H1 (cell line): ENCODE data around the gene UBAC1. TPM values are rescaled to one million over a fixed set of nuclear protein-coding genes. Genes with fewer than 3 reads are reported as not detected.
A peak's percentile ranks its signal among the peaks of the same experiment; 100 is the strongest.

ENCODE experiments used
- CTCF ChIA-PET: fragments of 300-600 bp; sonication (Branson Sonifier 250); formaldehyde crosslinking; loops from one replicate; lab custom pipeline; 2021; ENCODE audit not compliant: partially characterized antibody; lab: Charles Lee
- POLR2A ChIA-PET: fragments of 300-600 bp; sonication (Branson Sonifier 250); formaldehyde crosslinking; loops from one replicate; lab custom pipeline; 2021; ENCODE audit warnings: inconsistent platforms; ENCODE audit not compliant: partially characterized antibody; lab: Charles Lee
- DNase-seq, 2 experiments: peaks; one replicate each; pipeline versions ENCODE4 v3.0.0 to v3.0.0-alpha.2; 2010 to 2022; ENCODE audit warnings: low spot score in 2 of 2, low read depth in 1 of 2, mixed read lengths in 1 of 2
- FAIRE-seq: peaks from 2 replicates; lab custom pipeline; 2011; peaks lifted over from hg19 to GRCh38; lab: Jason Lieb, UNC
- H2AFZ ChIP-seq: 2 replicates; pipeline ENCODE4 v1.8.1; 2012; ENCODE audit warnings: low read length, inconsistent platforms
- H2AK5ac ChIP-seq: 2 replicates; pipeline ENCODE4 v1.6.1; 2013; ENCODE audit warnings: low read depth, low read length
- H2BK120ac ChIP-seq: replicated peaks from 2 replicates; pipeline ENCODE3; 2013; ENCODE audit warnings: low read depth, low read length, inconsistent platforms
- H2BK12ac ChIP-seq: 2 replicates; pipeline ENCODE4 v1.6.1; 2013; ENCODE audit warnings: low read depth, low read length
- H2BK15ac ChIP-seq: 2 replicates; pipeline ENCODE4 v1.6.1; 2013; ENCODE audit warnings: low read length
- H2BK20ac ChIP-seq: 2 replicates; pipeline ENCODE4 v1.6.1; 2013; ENCODE audit warnings: low read length
- H2BK5ac ChIP-seq: 2 replicates; pipeline ENCODE4 v1.6.1; 2013; ENCODE audit warnings: low read depth, low read length
- H3K14ac ChIP-seq: 2 replicates; pipeline ENCODE4 v1.6.1; 2013; ENCODE audit warnings: inconsistent platforms; ENCODE audit not compliant: insufficient read length
- H3K18ac ChIP-seq: 2 replicates; pipeline ENCODE4 v1.6.1; 2013; ENCODE audit warnings: low read length; ENCODE audit errors: extremely low read depth
- H3K23ac ChIP-seq: 2 replicates; pipeline ENCODE4 v1.6.1; 2013; ENCODE audit warnings: inconsistent platforms; ENCODE audit not compliant: insufficient read length
- H3K23me2 ChIP-seq: 2 replicates; pipeline ENCODE4 v1.6.1; 2013; ENCODE audit warnings: low read depth, low read length
- H3K27ac ChIP-seq: 2 replicates; pipeline ENCODE4 v1.6.1; 2011; ENCODE audit warnings: low read depth, low read length, inconsistent platforms
- H3K27me3 ChIP-seq, 4 experiments: replicated peaks in 1 of 4; 1 replicate in 1 of 4; 2 replicates in 3 of 4; pipeline versions ENCODE4 v1.6.1 to v1.8.1; 2011 to 2013; ENCODE audit warnings: low read length in 3 of 4, mild to moderate bottlenecking in 3 of 4, inconsistent platforms in 2 of 4, mixed read lengths in 2 of 4, moderate library complexity in 1 of 4; ENCODE audit not compliant: control insufficient read depth in 3 of 4, insufficient read depth in 3 of 4; ENCODE audit errors: extremely low read depth in 1 of 4
- H3K36me3 ChIP-seq, 4 experiments: 2 replicates each; pipeline versions ENCODE4 v1.6.1 to v1.8.1; 2011 to 2013; ENCODE audit warnings: mild to moderate bottlenecking in 4 of 4, low read length in 3 of 4, moderate library complexity in 2 of 4, control low read depth in 1 of 4, inconsistent platforms in 1 of 4; ENCODE audit not compliant: insufficient read depth in 4 of 4, control insufficient read depth in 2 of 4
- H3K4ac ChIP-seq: replicated peaks from 2 replicates; pipeline ENCODE3; 2013; ENCODE audit warnings: low read length, low read depth, mixed read lengths, inconsistent platforms; ENCODE audit not compliant: insufficient read length
- H3K4me1 ChIP-seq, 4 experiments: replicated peaks in 1 of 4; 1 replicate in 1 of 4; 2 replicates in 3 of 4; pipeline versions ENCODE4 v1.6.1 to v1.8.1; 2011 to 2013; ENCODE audit warnings: low read length in 3 of 4, inconsistent platforms in 2 of 4, mixed read lengths in 1 of 4; ENCODE audit not compliant: insufficient read depth in 4 of 4, control insufficient read depth in 3 of 4
- H3K4me2 ChIP-seq, 2 experiments: 2 replicates each; pipeline versions ENCODE4 v1.6.1 to v1.8.1; 2011 to 2013; ENCODE audit warnings: low read depth in 2 of 2, low read length in 2 of 2, control low read depth in 1 of 2, inconsistent platforms in 1 of 2, mild to moderate bottlenecking in 1 of 2; ENCODE audit not compliant: insufficient read depth in 1 of 2
- H3K4me3 ChIP-seq, 4 experiments: fragments of 200-600, 300-600 bp in 1 of 4; sonication (generic), shearing (Covaris generic), sonication (Bioruptor Twin) in 1 of 4; 2 replicates each; pipeline versions ENCODE4 v1.5.1 to v1.8.1; 2011 to 2016; ENCODE audit warnings: low read length in 4 of 4, low read depth in 3 of 4, control low read depth in 2 of 4, inconsistent platforms in 2 of 4, mild to moderate bottlenecking in 2 of 4, mixed read lengths in 1 of 4, moderate library complexity in 1 of 4; ENCODE audit not compliant: insufficient read depth in 2 of 4; ENCODE audit errors: extremely low read depth in 1 of 4
- H3K56ac ChIP-seq: replicated peaks from 2 replicates; pipeline ENCODE3; 2013; ENCODE audit warnings: low read depth, mild to moderate bottlenecking, mixed read lengths, low read length, inconsistent platforms; ENCODE audit not compliant: insufficient read length
- H3K79me1 ChIP-seq: 2 replicates; pipeline ENCODE4 v1.6.1; 2013; ENCODE audit warnings: low read depth, low read length, control low read depth
- H3K79me2 ChIP-seq, 2 experiments: 2 replicates each; pipeline versions ENCODE4 v1.6.1 to v1.8.1; 2012 to 2013; ENCODE audit warnings: low read length in 2 of 2, mild to moderate bottlenecking in 2 of 2, inconsistent platforms in 1 of 2; ENCODE audit not compliant: insufficient read depth in 2 of 2, control insufficient read depth in 1 of 2
- H3K9ac ChIP-seq, 4 experiments: replicated peaks in 1 of 4; 1 replicate in 1 of 4; 2 replicates in 3 of 4; pipeline versions ENCODE4 v1.6.1 to v1.8.1; 2011 to 2013; ENCODE audit warnings: low read depth in 3 of 4, low read length in 3 of 4, control low read depth in 2 of 4, mild to moderate bottlenecking in 2 of 4, moderate library complexity in 2 of 4, inconsistent platforms in 1 of 4; ENCODE audit errors: extremely low read depth in 1 of 4
- H3K9me3 ChIP-seq, 2 experiments: 2 replicates each; pipeline versions ENCODE4 v1.6.1 to v1.8.1; 2012 to 2013; ENCODE audit warnings: mild to moderate bottlenecking in 2 of 2, moderate library complexity in 2 of 2, control low read depth in 1 of 2, inconsistent platforms in 1 of 2, low read depth in 1 of 2, low read length in 1 of 2, mixed read lengths in 1 of 2; ENCODE audit not compliant: insufficient read depth in 2 of 2
- H4K20me1 ChIP-seq, 2 experiments: replicated peaks in 1 of 2; 2 replicates each; pipeline versions ENCODE3 to v1.8.1; 2011 to 2013; ENCODE audit warnings: inconsistent platforms in 2 of 2, low read length in 2 of 2, mild to moderate bottlenecking in 1 of 2; ENCODE audit not compliant: insufficient read depth in 2 of 2, control insufficient read depth in 1 of 2
- H4K5ac ChIP-seq: 2 replicates; pipeline ENCODE4 v1.6.1; 2013; ENCODE audit warnings: low read length, low read depth, mixed read lengths, inconsistent platforms; ENCODE audit not compliant: insufficient read length
- H4K8ac ChIP-seq: 2 replicates; pipeline ENCODE4 v1.8.0; 2013; ENCODE audit warnings: mild to moderate bottlenecking, moderate library complexity, low read length, inconsistent platforms; ENCODE audit not compliant: insufficient read depth; ENCODE audit errors: extremely low read depth
- H4K91ac ChIP-seq: replicated peaks from 2 replicates; pipeline ENCODE3; 2013; ENCODE audit warnings: low read length, mixed read lengths, inconsistent platforms; ENCODE audit not compliant: insufficient read length
- BRCA1 ChIP-seq: IDR thresholded peaks from 2 replicates; pipeline ENCODE4 v1.6.1; 2012; ENCODE audit warnings: low read depth, low read length, improper control_type of control experiment
- CEBPB ChIP-seq: IDR thresholded peaks from 2 replicates; pipeline ENCODE4 v1.6.1; 2012; ENCODE audit warnings: low read depth, low read length
- CTBP2 ChIP-seq: IDR thresholded peaks from 2 replicates; pipeline ENCODE4 v1.7.0; 2011; ENCODE audit warnings: borderline replicate concordance, mild to moderate bottlenecking, moderate library complexity, mixed read lengths, low read length; ENCODE audit not compliant: insufficient read depth, insufficient read length
- EP300 ChIP-seq, 2 experiments: IDR thresholded peaks; 1 replicate in 1 of 2; 2 replicates in 1 of 2; pipeline ENCODE4 v1.6.1; 2011 to 2012; ENCODE audit warnings: low read depth in 2 of 2, low read length in 2 of 2, mild to moderate bottlenecking in 2 of 2, borderline replicate concordance in 1 of 2, inconsistent platforms in 1 of 2, moderate library complexity in 1 of 2
- GABPA ChIP-seq: IDR thresholded peaks from 2 replicates; pipeline ENCODE4 v1.6.1; 2011; ENCODE audit warnings: mild to moderate bottlenecking, low read length, moderate library complexity, borderline replicate concordance; ENCODE audit not compliant: insufficient read depth
- KDM1A ChIP-seq: fragments of 200-600, 300-600 bp; sonication (generic); IDR thresholded peaks from 2 replicates; pipeline ENCODE4 v1.7.1; 2016; ENCODE audit warnings: mild to moderate bottlenecking, low read length, borderline replicate concordance
- MAFK ChIP-seq: IDR thresholded peaks from 2 replicates; pipeline ENCODE4 v1.6.1; 2012; ENCODE audit warnings: low read depth, mild to moderate bottlenecking, improper control_type of control experiment, low read length
- NANOG ChIP-seq: IDR thresholded peaks from 2 replicates; pipeline ENCODE4 v1.6.1; 2011; ENCODE audit warnings: low read length, low read depth, mild to moderate bottlenecking, inconsistent platforms; ENCODE audit not compliant: insufficient read depth, poor library complexity, severe bottlenecking
- POLR2AphosphoS5 ChIP-seq: IDR thresholded peaks from 2 replicates; pipeline ENCODE4 v1.6.1; 2011; ENCODE audit warnings: low read depth, low read length
- POU5F1 ChIP-seq: IDR thresholded peaks from 2 replicates; pipeline ENCODE4 v1.6.1; 2011; ENCODE audit warnings: low read depth, mild to moderate bottlenecking, low read length, moderate library complexity
- RBBP5 ChIP-seq: IDR thresholded peaks from 2 replicates; pipeline ENCODE4 v1.7.1; 2012; ENCODE audit warnings: low read depth, mild to moderate bottlenecking, inconsistent platforms, low read length, moderate library complexity, borderline replicate concordance
- SIN3A ChIP-seq, 2 experiments: IDR thresholded peaks in 1 of 2; conservative IDR thresholded peaks in 1 of 2; 2 replicates each; pipeline ENCODE4 v1.6.1; 2011 to 2012; ENCODE audit warnings: low read length in 2 of 2, improper control_type of control experiment in 1 of 2, low read depth in 1 of 2, mild to moderate bottlenecking in 1 of 2
- SP1 ChIP-seq: IDR thresholded peaks from 2 replicates; pipeline ENCODE4 v1.6.1; 2011; ENCODE audit warnings: low read depth, low read length
- TCF12 ChIP-seq: IDR thresholded peaks from 2 replicates; pipeline ENCODE4 v1.6.1; 2011; ENCODE audit warnings: low read depth, mild to moderate bottlenecking, low read length
- WGBS, 2 experiments: shearing (Covaris generic) in 1 of 2; methylation state at CpG; one replicate each; pipeline versions ENCODE4 v1.1.6 to v1.1.7; 2013 to 2015; ENCODE audit warnings: low lambda C conversion rate in 2 of 2, mixed read lengths in 2 of 2, inconsistent platforms in 1 of 2, low coverage in 1 of 2, missing lambda C conversion rate in 1 of 2; ENCODE audit not compliant: insufficient replicate concordance in 2 of 2, insufficient coverage in 1 of 2, insufficient read length in 1 of 2; ENCODE audit errors: extremely low coverage in 1 of 2, missing lambda C conversion rate in 1 of 2; 5-methylcytosine and 5-hydroxymethylcytosine counted together
- polyA plus RNA-seq, 7 experiments: library from polyadenylated mRNA; depleted of rRNA in 3 of 7; stranded (reverse) in 5 of 7; unstranded in 2 of 7; fragments of >200 nt in 5 of 7; fragments of 200-250 nt in 2 of 7; gene quantifications; 1 replicate in 5 of 7; 2 replicates in 1 of 7; 4 replicates in 1 of 7; pipeline versions ENCODE4 v1.2.1 to v1.2.3, GENCODE V29; 2011 to 2013; ENCODE audit warnings: missing spikeins in 2 of 7, mixed read lengths in 2 of 7
- total RNA-seq: library from RNA; stranded (reverse); fragmentation: NEBNext Ultra II Directional; extraction: Animal tissue kit (Norgen Biotek cat#: 25700); gene quantifications from 2 replicates; pipeline ENCODE4 v1.2.1, GENCODE V29; 2021

UBAC1 gene
- total and polyA plus RNA-seq, 2 of the 8 experiments (the other 6 are each of a cell fraction or from before 2014, with no cell fraction given) = 59.3 to 85.2 TPM

DNA sequence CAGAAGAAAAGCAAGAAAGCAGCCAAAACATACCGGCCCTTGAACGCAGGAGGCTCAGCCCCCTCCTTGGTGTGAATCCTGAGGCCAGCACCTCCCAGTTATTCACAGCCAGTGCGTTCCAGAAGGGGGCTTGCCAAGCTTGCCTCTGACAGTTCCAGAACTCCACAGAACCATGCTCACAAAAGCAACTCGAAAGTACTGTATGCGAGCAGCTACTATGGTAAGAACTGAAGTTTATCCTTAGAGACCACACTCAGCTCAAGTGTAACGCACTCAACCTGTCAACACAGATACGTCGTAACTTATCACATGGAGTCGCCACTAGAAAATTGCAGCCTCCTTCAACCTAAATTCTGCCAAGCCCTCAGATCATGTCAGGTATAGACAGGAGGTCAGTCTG lies 1.4 kb downstream of the UBAC1 start:
- Histone ChIP-seq H3K14ac (no peak overlapping the region), H3K9me3 (no peaks in the 10 kb centered on the region), H3K79me2 (peaks cover 5 to 44% of the 10 kb centered on the region in 2 experiments), H2AFZ (no peak overlapping the region), H3K9ac (peak overlapping the region in 1 of 4 experiments; percentile 65; a peak in 1 of 7 replicates), H2BK15ac (no peak overlapping the region), H2BK12ac (no peak overlapping the region), H3K4me3 (peak overlapping the region; percentile 14 to 90 (median 82); a peak in 5 of 8 replicates), H3K27me3 (no peaks in the 10 kb centered on the region), H2BK120ac (no peak overlapping the region), H3K56ac (no peak overlapping the region), H3K79me1 (peaks cover 11% of the 10 kb centered on the region), H4K20me1 (peaks cover 9 to 11% of the 10 kb centered on the region in 2 experiments), H3K4me1 (peaks cover 4 to 7% (median 5%) of the 10 kb centered on the region in 4 experiments; a peak in 5 of 7 replicates), H4K91ac (no peak overlapping the region), H4K5ac (no peak overlapping the region), H2BK20ac (no peak overlapping the region), H3K23ac (no peak overlapping the region), H4K8ac (no peak overlapping the region), H2AK5ac (no peak overlapping the region), H2BK5ac (no peak overlapping the region), H3K36me3 (no peaks in the 10 kb centered on the region), H3K18ac (no peak overlapping the region), H3K27ac (no peak overlapping the region), H3K23me2 (peaks cover 1% of the 10 kb centered on the region), H3K4ac (no peak overlapping the region), H3K4me2 (peak overlapping the region; percentile 78 to 92)
- ChIA-PET CTCF (interaction anchor here (0.7 to 1.8 kb wide), 10 partner anchors 8 to 178 kb away, joined by 3 to 5 read pairs (median 4); no protein-coding TSS in a partner anchor), POLR2A (interaction anchor here (1.0 to 1.9 kb wide), 2 partner anchors 10 to 152 kb away, joined by 3 to 5 read pairs; no protein-coding TSS in a partner anchor)
- WGBS, 2 experiments = 87% methylated on average over 9 of the region's 9 CpGs; no CpG with 5 or more reads in 1 of the 2 experiments
- FAIRE-seq = no peak
- no peak for DNase-seq
- no peak for TF ChIP-seq POU5F1
- TF ChIP-seq TCF12 = no peak
- TF ChIP-seq RBBP5 = no peak
- TF ChIP-seq BRCA1 = no peak
- TF ChIP-seq EP300 (IDR thresholded peaks at IDR 0.05; ENCODE audit: borderline replicate concordance in 1 of 2, low read depth in 2 of 2, low read length in 2 of 2) = no peak
- no peak for TF ChIP-seq KDM1A
- TF ChIP-seq GABPA = no peak
- no peak for TF ChIP-seq MAFK
- TF ChIP-seq SIN3A (conservative IDR thresholded peaks at IDR 0.05 in 1 of 2, IDR thresholded peaks at IDR 0.05 in 1 of 2; ENCODE audit: low read depth in 1 of 2, low read length in 2 of 2) = no peak
- no peak for TF ChIP-seq CTBP2
- no peak for TF ChIP-seq CEBPB
- TF ChIP-seq POLR2AphosphoS5 = no peak
- no peak for TF ChIP-seq SP1
- TF ChIP-seq NANOG = no peak
